Fibroblast of lung (primary cell): ENCODE data around the gene CHCHD10. TPM values are rescaled to one million over a fixed set of nuclear protein-coding genes. Genes with fewer than 3 reads are reported as not detected.

Source experiments
- DNase-seq, 2 donors: peaks; one replicate each; pipeline versions ENCODE4 v3.0.0 to v3.0.0-alpha.2; 2010; ENCODE audit warnings: low read depth in 2 of 2
- H2AFZ ChIP-seq: 2 replicates; pipeline ENCODE4 v1.5.1; 2012; ENCODE audit warnings: low read length, control low read depth, inconsistent platforms
- H3K27ac ChIP-seq: 2 replicates; pipeline ENCODE4 v1.5.1; 2011; ENCODE audit warnings: low read length, control low read depth; ENCODE audit not compliant: insufficient read depth
- H3K27me3 ChIP-seq: 2 replicates; pipeline ENCODE4 v1.5.1; 2011; ENCODE audit warnings: mild to moderate bottlenecking, low read length; ENCODE audit not compliant: control insufficient read depth, insufficient read depth
- H3K36me3 ChIP-seq: 2 replicates; pipeline ENCODE4 v1.5.1; 2011; ENCODE audit warnings: low read length; ENCODE audit not compliant: control insufficient read depth, insufficient read depth
- H3K4me1 ChIP-seq: 2 replicates; pipeline ENCODE4 v1.5.1; 2011; ENCODE audit warnings: low read length; ENCODE audit not compliant: control insufficient read depth, insufficient read depth; ENCODE audit errors: extremely low read depth
- H3K4me2 ChIP-seq: 2 replicates; pipeline ENCODE4 v1.5.1; 2011; ENCODE audit warnings: low read length, control low read depth; ENCODE audit not compliant: insufficient read depth; ENCODE audit errors: extremely low read depth
- H3K4me3 ChIP-seq, 4 experiments: fragments of 200-600 bp in 1 of 4; sonication (generic) in 1 of 4; replicated peaks in 1 of 4; 2 replicates each; pipeline ENCODE4 v1.5.1; 2011 to 2016; ENCODE audit warnings: low read length in 4 of 4, low read depth in 3 of 4, mild to moderate bottlenecking in 3 of 4, control low read depth in 2 of 4, inconsistent platforms in 1 of 4, mixed read lengths in 1 of 4; ENCODE audit not compliant: insufficient read depth in 1 of 4; ENCODE audit errors: control extremely low read depth in 1 of 4
- H3K79me2 ChIP-seq: 2 replicates; pipeline ENCODE4 v1.5.1; 2012; ENCODE audit warnings: mild to moderate bottlenecking, low read length, inconsistent platforms; ENCODE audit not compliant: control insufficient read depth, insufficient read depth
- H3K9ac ChIP-seq: 2 replicates; pipeline ENCODE4 v1.5.1; 2011; ENCODE audit warnings: mild to moderate bottlenecking, low read length, control low read depth; ENCODE audit not compliant: insufficient read depth
- H3K9me3 ChIP-seq: 2 replicates; pipeline ENCODE4 v1.5.1; 2012; ENCODE audit warnings: low read depth, low read length; ENCODE audit not compliant: control insufficient read depth, insufficient read depth
- H4K20me1 ChIP-seq: 2 replicates; pipeline ENCODE4 v1.5.1; 2011; ENCODE audit warnings: low read length; ENCODE audit not compliant: control insufficient read depth, insufficient read depth; ENCODE audit errors: extremely low read depth
- CTCF ChIP-seq, 2 donors: IDR thresholded peaks in 1 of 2; conservative IDR thresholded peaks in 1 of 2; 1 replicate in 1 of 2; 2 replicates in 1 of 2; pipeline ENCODE4 v1.5.1; 2011 to 2012; ENCODE audit warnings: low read length in 2 of 2, control low read depth in 1 of 2, inconsistent platforms in 1 of 2, low read depth in 1 of 2, mild to moderate bottlenecking in 1 of 2
- EZH2 ChIP-seq: IDR thresholded peaks from 2 replicates; pipeline ENCODE4 v1.5.1; 2012; ENCODE audit warnings: low read length, control low read depth, mild to moderate bottlenecking; ENCODE audit errors: missing control alignments
- polyA plus RNA-seq, 2 donors: library from polyadenylated mRNA; depleted of rRNA in 1 of 2; stranded (reverse) in 1 of 2; unstranded in 1 of 2; fragments of >200 nt; gene quantifications; 2 replicates each; pipeline ENCODE4 v1.2.1, GENCODE V29; 2011 to 2012; ENCODE audit warnings: missing spikeins in 1 of 2
- total RNA-seq: library from RNA; depleted of rRNA; stranded (reverse); fragments of >200 nt; gene quantifications from 2 replicates; pipeline ENCODE4 v1.2.1, GENCODE V29; 2014

Gene CHCHD10
- total and polyA plus RNA-seq, 2 donors (not counting 1 experiment from before 2014, with no cell fraction given), result 5.4 to 11.4 TPM

- no peaks in the 10 kb centered on the region for H4K20me1 ChIP-seq
- H3K27ac ChIP-seq, result no peak overlapping the region
- no peak overlapping the region for H2AFZ ChIP-seq
- no peak for TF ChIP-seq EZH2
- no peak for TF ChIP-seq CTCF (conservative IDR thresholded peaks at IDR 0.05 in 1 of 2, IDR thresholded peaks at IDR 0.05 in 1 of 2; ENCODE audit: low read depth in 1 of 2, low read length in 2 of 2)
- H3K9ac ChIP-seq, result no peak overlapping the region
- H3K9me3 ChIP-seq, result no peaks in the 10 kb centered on the region
- H3K4me2 ChIP-seq, result no peak overlapping the region
- no peak overlapping the region for H3K4me3 ChIP-seq
- no peak for DNase-seq
- H3K36me3 ChIP-seq, result peaks cover 12% of the 10 kb centered on the region
- no peaks in the 10 kb centered on the region for H3K79me2 ChIP-seq
- H3K4me1 ChIP-seq, result no peaks in the 10 kb centered on the region
- H3K27me3 ChIP-seq, result no peaks in the 10 kb centered on the region
Observed at GRCh38 chr22:23815541-23816155, 47.9 kb upstream of the CHCHD10 start.

GRCh38 chr22:23812378-23812777 is 44.6 kb upstream of the CHCHD10 start:
- H3K4me1 ChIP-seq, result no peaks in the 10 kb centered on the region

GRCh38 chr22:23806837-23807236 is 39.1 kb upstream of the CHCHD10 start:
- no peaks in the 10 kb centered on the region for H3K79me2 ChIP-seq
- no peaks in the 10 kb centered on the region for H3K9me3 ChIP-seq
- H3K9ac ChIP-seq, result no peak overlapping the region
- H3K4me3 ChIP-seq, result no peak overlapping the region
- no peak for TF ChIP-seq EZH2
- no peak for TF ChIP-seq CTCF (conservative IDR thresholded peaks at IDR 0.05 in 1 of 2, IDR thresholded peaks at IDR 0.05 in 1 of 2; ENCODE audit: low read depth in 1 of 2, low read length in 2 of 2)
- DNase-seq, result no peak
- no peak overlapping the region for H2AFZ ChIP-seq
- no peaks in the 10 kb centered on the region for H4K20me1 ChIP-seq
- peaks cover 16% of the 10 kb centered on the region for H3K36me3 ChIP-seq
- no peak overlapping the region for H3K27ac ChIP-seq
- no peaks in the 10 kb centered on the region for H3K4me1 ChIP-seq
- no peak overlapping the region for H3K4me2 ChIP-seq
- H3K27me3 ChIP-seq, result no peaks in the 10 kb centered on the region

More at GRCh38 chr22:23812378-23812777, 44.6 kb upstream of the CHCHD10 start:
- H3K4me3 ChIP-seq, result no peak overlapping the region
- H3K9ac ChIP-seq, result no peak overlapping the region
- H3K4me2 ChIP-seq, result no peak overlapping the region
- no peak overlapping the region for H2AFZ ChIP-seq
- TF ChIP-seq CTCF (conservative IDR thresholded peaks at IDR 0.05 in 1 of 2, IDR thresholded peaks at IDR 0.05 in 1 of 2; ENCODE audit: low read depth in 1 of 2, low read length in 2 of 2) (no peak), EZH2 (no peak)
- H3K36me3 ChIP-seq, result peaks cover 12% of the 10 kb centered on the region
- H3K27me3 ChIP-seq, result no peaks in the 10 kb centered on the region
- H3K9me3 ChIP-seq, result no peaks in the 10 kb centered on the region
- H3K79me2 ChIP-seq, result no peaks in the 10 kb centered on the region
- DNase-seq, result no peak
- no peaks in the 10 kb centered on the region for H4K20me1 ChIP-seq
- H3K27ac ChIP-seq, result no peak overlapping the region
